Esophagus squamous epithelium (tissue), 5 donors: ENCODE results near the gene ZIC3. TPM values are rescaled to one million over a fixed set of nuclear protein-coding genes. Genes with fewer than 3 reads are reported as not detected.
A peak's percentile ranks its signal among the peaks of the same experiment; 100 is the strongest.
"Not testable (repeated sequence)": the region's sequence is repeated elsewhere in the genome, so short reads cannot be mapped to it uniquely, and the experiment has no call there.

Experiments used
- DNase-seq: peaks from one replicate; lab custom pipeline; 2025; lab: John Stamatoyannopoulos, UW
- H3K27ac ChIP-seq, 4 donors: fragments of 200-600 bp; sonication (generic); one replicate each; pipeline ENCODE4 v1.5.1; 2016 to 2019; ENCODE audit warnings: mild to moderate bottlenecking in 1 of 4
- H3K27me3 ChIP-seq, 4 donors: fragments of 200-600 bp; sonication (generic); 1 replicate in 3 of 4; 2 replicates in 1 of 4; pipeline versions ENCODE4 v1.5.1 to v1.6.0; 2017 to 2021; ENCODE audit warnings: antibody characterized with exemption in 1 of 4
- H3K36me3 ChIP-seq, 3 donors: fragments of 200-600 bp; sonication (generic); one replicate each; pipeline ENCODE4 v1.5.1; 2016 to 2019
- H3K4me1 ChIP-seq, 3 donors: fragments of 200-600 bp; sonication (generic); one replicate each; pipeline ENCODE4 v1.5.1; 2017 to 2019
- H3K4me3 ChIP-seq, 4 donors: fragments of 200-600 bp; sonication (generic); 1 replicate in 3 of 4; 2 replicates in 1 of 4; pipeline ENCODE4 v1.5.1; 2016 to 2019; ENCODE audit warnings: mild to moderate bottlenecking in 2 of 4, moderate library complexity in 1 of 4
- H3K9me3 ChIP-seq, 3 donors: fragments of 200-600 bp; sonication (generic); one replicate each; pipeline ENCODE4 v1.5.1; 2016 to 2019
- CTCF ChIP-seq, 6 experiments: fragments of 450-650 bp in 4 of 6; fragments of 200-600 bp in 2 of 6; sonication (generic) in 2 of 6; IDR thresholded peaks; one replicate each; pipeline ENCODE4 v1.5.1; 2016 to 2019; ENCODE audit warnings: antibody characterized with exemption in 6 of 6, mild to moderate bottlenecking in 4 of 6, moderate library complexity in 4 of 6
- POLR2A ChIP-seq, 4 donors: fragments of 450-650 bp; IDR thresholded peaks; one replicate each; pipeline ENCODE4 v1.6.1; 2017; ENCODE audit warnings: antibody characterized with exemption in 4 of 4, mild to moderate bottlenecking in 4 of 4, moderate library complexity in 3 of 4
- WGBS, 2 donors: methylation state at CpG; one replicate each; pipeline ENCODE4 v1.1.5; 2018; 5-methylcytosine and 5-hydroxymethylcytosine counted together
- intact Hi-C: fragments of 100-400 bp; cut with DNase I; formaldehyde crosslinking; loops from one replicate; pipeline ENCODE4 v1.15.0; 2022
- total RNA-seq, 4 donors: library from RNA; depleted of rRNA; stranded (reverse); fragments of >200 nt; gene quantifications; one replicate each; pipeline ENCODE4 v1.1.0, GENCODE V29; 2016
- donor health status: DM: yes; HTN: yes; CAD: no.

Gene ZIC3
- total RNA-seq, 4 donors from 2014 or later, result not detected

DNA sequence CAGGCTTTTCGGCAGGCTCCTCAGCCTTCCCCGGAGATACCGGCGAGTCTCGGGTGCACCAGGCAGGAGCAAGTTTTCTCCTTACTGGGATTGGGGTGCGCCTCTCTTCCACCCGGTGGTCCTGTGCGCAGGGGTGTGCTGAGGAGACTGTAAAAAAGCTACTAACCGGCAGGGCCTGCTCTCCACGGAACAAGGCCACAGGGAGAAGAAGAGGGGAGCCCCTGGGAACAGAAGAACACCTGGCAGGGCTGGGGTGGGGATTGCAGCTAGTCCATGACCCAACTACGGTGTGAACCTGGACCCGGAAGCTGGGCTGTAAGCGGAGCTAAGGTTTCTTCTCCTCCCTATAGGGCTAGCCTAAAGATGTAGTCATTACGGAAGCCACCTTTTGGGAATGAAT is 17.7 kb upstream of the ZIC3 start:
- 7 to 38% methylated on average over 3 to 7 of the region's 14 CpGs for WGBS, 2 donors
- H3K27me3 ChIP-seq, result peaks cover 0 to 95% (median 18%) of the 10 kb centered on the region in 4 donors
- no peaks in the 10 kb centered on the region for H3K9me3 ChIP-seq
- peaks cover 0 to 13% (median 4%) of the 10 kb centered on the region in 3 donors for H3K4me1 ChIP-seq
- intact Hi-C loops, result no loop called here
- no peak overlapping the region for H3K27ac ChIP-seq
- DNase-seq, result no peak
- H3K4me3 ChIP-seq, result no peak overlapping the region
- TF ChIP-seq POLR2A (IDR thresholded peaks at IDR 0.05) (no peak), CTCF (IDR thresholded peaks at IDR 0.05) (no peak)
- no peaks in the 10 kb centered on the region for H3K36me3 ChIP-seq

- H3K4me1 ChIP-seq, result peaks cover 0 to 13% (median 4%) of the 10 kb centered on the region in 3 donors
These were observed 16.9 kb upstream of the ZIC3 start for GRCh38 chrX:137549073-137549472.

GRCh38 chrX:137549851-137550664 is 15.9 kb upstream of the ZIC3 start:
- H3K4me1 ChIP-seq, result peaks cover 0 to 13% (median 4%) of the 10 kb centered on the region in 3 donors
- no peak for DNase-seq
- 7 to 38% methylated on average over 8 to 35 of the region's 58 CpGs for WGBS, 2 donors
- no peak for TF ChIP-seq CTCF (IDR thresholded peaks at IDR 0.05)
- TF ChIP-seq POLR2A (IDR thresholded peaks at IDR 0.05), result no peak
- H3K36me3 ChIP-seq, result no peaks in the 10 kb centered on the region
- intact Hi-C loops, result no loop called here
- H3K9me3 ChIP-seq, result no peaks in the 10 kb centered on the region
- peaks cover 0 to 92% (median 18%) of the 10 kb centered on the region in 4 donors for H3K27me3 ChIP-seq
- H3K27ac ChIP-seq, result no peak overlapping the region
- peak overlapping the region in 2 of 4 donors; percentile 11 to 22 for H3K4me3 ChIP-seq

More at GRCh38 chrX:137549073-137549472, 16.9 kb upstream of the ZIC3 start:
- TF ChIP-seq CTCF (IDR thresholded peaks at IDR 0.05), result no peak
- TF ChIP-seq POLR2A (IDR thresholded peaks at IDR 0.05), result no peak
- H3K9me3 ChIP-seq, result no peaks in the 10 kb centered on the region
- H3K36me3 ChIP-seq, result no peaks in the 10 kb centered on the region
- H3K4me3 ChIP-seq, result no peak overlapping the region
- intact Hi-C loops, result no loop called here
- no peak for DNase-seq
- H3K27ac ChIP-seq, result no peak overlapping the region
- WGBS, 2 donors, result 15 to 50% methylated on average over 10 to 18 of the region's 24 CpGs
- peaks cover 0 to 95% (median 18%) of the 10 kb centered on the region in 4 donors for H3K27me3 ChIP-seq

GRCh38 chrX:137550665-137551261 is 15.2 kb upstream of the ZIC3 start:
- Histone ChIP-seq H3K36me3 (no peaks in the 10 kb centered on the region), H3K4me3 (peak overlapping the region in 2 of 4 donors; percentile 11 to 22), H3K9me3 (no peaks in the 10 kb centered on the region), H3K27ac (no peak overlapping the region), H3K27me3 (peaks cover 0 to 85% (median 16%) of the 10 kb centered on the region in 4 donors), H3K4me1 (peaks cover 0 to 13% (median 4%) of the 10 kb centered on the region in 3 donors)
- WGBS, 2 donors, result 27 to 49% methylated on average over 15 to 30 of the region's 41 CpGs
- TF ChIP-seq POLR2A (IDR thresholded peaks at IDR 0.05) (no peak), CTCF (IDR thresholded peaks at IDR 0.05) (no peak)
- no peak for DNase-seq
- intact Hi-C loops, result no loop called here

- H3K36me3 ChIP-seq, H3K27ac ChIP-seq, H3K9me3 ChIP-seq, intact Hi-C loops, DNase-seq, H3K4me3 ChIP-seq: not testable (repeated sequence)
- Histone ChIP-seq H3K4me1 (peaks cover 0 to 13% (median 4%) of the 10 kb centered on the region in 3 donors), H3K27me3 (peaks cover 0 to 72% (median 15%) of the 10 kb centered on the region in 4 donors)
- WGBS, 2 donors, result 88 to 92% methylated on average over 4 of the region's 4 CpGs
These were observed 13.8 kb upstream of the ZIC3 start for GRCh38 chrX:137552098-137552497.
